ENCODE results near the gene OTUB2. TPM values are rescaled to one million over a fixed set of nuclear protein-coding genes. Genes with fewer than 3 reads are reported as not detected.

Gene OTUB2
- total RNA-seq, 1 donor from 2014 or later, result 1.9 TPM

DNA sequence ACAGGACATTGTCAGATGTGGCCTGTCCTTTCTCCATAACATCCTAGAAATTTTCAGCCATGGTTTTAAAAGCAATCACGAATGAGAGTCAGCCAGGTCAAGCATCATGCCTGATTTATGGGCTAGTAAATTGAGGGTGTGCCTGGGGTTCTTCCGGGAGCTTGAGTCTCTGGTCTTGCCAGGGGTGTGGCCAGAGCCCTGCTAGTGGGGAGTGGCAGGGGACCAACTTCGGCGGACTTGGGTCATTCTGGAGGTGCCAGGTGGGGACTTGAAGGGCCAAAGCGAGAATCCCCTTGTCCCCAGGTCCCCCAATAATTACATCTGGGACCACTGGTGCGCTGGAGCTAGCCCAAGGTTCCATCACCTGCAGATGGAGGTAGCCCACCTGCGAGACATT, 5.7 kb downstream of the OTUB2 start:
- Histone ChIP-seq H3K27me3 (ENCODE audit: low read depth) (no peaks in the 10 kb centered on the region), H3K27ac (no peak overlapping the region), H3K4me1 (peaks cover 9% of the 10 kb centered on the region), H3K9me3 (no peaks in the 10 kb centered on the region), H3K4me3 (no peak overlapping the region), H3K36me3 (no peaks in the 10 kb centered on the region)
- ATAC-seq (no peak), DNase-seq (no peak)
- intact Hi-C loops (cut with DNase I), result no loop called here
- TF ChIP-seq, protein P1, sequence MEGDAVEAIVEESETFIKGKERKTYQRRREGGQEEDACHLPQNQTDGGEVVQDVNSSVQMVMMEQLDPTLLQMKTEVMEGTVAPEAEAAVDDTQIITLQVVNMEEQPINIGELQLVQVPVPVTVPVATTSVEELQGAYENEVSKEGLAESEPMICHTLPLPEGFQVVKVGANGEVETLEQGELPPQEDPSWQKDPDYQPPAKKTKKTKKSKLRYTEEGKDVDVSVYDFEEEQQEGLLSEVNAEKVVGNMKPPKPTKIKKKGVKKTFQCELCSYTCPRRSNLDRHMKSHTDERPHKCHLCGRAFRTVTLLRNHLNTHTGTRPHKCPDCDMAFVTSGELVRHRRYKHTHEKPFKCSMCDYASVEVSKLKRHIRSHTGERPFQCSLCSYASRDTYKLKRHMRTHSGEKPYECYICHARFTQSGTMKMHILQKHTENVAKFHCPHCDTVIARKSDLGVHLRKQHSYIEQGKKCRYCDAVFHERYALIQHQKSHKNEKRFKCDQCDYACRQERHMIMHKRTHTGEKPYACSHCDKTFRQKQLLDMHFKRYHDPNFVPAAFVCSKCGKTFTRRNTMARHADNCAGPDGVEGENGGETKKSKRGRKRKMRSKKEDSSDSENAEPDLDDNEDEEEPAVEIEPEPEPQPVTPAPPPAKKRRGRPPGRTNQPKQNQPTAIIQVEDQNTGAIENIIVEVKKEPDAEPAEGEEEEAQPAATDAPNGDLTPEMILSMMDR (IDR thresholded peaks at IDR 0.05), result no peak

DNA sequence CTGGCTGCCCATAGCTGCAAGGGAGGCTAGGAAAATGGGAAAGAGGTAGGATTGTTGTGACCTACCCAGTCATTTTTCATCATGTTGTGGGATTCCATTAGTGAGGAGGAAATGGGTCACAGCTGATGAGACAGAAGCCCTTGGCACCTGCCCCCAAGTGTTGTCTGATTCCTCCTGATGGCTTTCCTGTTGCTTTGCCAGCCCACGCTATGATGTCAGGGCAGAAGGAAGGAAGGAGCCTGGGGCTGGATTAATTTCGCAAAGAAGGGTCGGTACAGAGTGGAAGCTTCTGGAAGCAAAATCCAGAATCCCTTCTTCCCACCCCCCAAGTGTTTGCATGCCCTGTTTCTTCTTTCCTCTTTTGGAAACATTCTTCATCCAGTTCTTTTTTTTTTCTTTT, 8.7 kb downstream of the OTUB2 start:
- H3K4me1 ChIP-seq, result no peaks in the 10 kb centered on the region
- TF ChIP-seq, protein P1 (IDR thresholded peaks at IDR 0.05), result no peak
- ATAC-seq, result no peak
- H3K4me3 ChIP-seq, result no peak overlapping the region
- no peaks in the 10 kb centered on the region for H3K27me3 ChIP-seq (ENCODE audit: low read depth)
- no peaks in the 10 kb centered on the region for H3K36me3 ChIP-seq
- no peaks in the 10 kb centered on the region for H3K9me3 ChIP-seq
- no peak for DNase-seq
- intact Hi-C loops (cut with DNase I), result no loop called here
- H3K27ac ChIP-seq, result no peak overlapping the region

DNA sequence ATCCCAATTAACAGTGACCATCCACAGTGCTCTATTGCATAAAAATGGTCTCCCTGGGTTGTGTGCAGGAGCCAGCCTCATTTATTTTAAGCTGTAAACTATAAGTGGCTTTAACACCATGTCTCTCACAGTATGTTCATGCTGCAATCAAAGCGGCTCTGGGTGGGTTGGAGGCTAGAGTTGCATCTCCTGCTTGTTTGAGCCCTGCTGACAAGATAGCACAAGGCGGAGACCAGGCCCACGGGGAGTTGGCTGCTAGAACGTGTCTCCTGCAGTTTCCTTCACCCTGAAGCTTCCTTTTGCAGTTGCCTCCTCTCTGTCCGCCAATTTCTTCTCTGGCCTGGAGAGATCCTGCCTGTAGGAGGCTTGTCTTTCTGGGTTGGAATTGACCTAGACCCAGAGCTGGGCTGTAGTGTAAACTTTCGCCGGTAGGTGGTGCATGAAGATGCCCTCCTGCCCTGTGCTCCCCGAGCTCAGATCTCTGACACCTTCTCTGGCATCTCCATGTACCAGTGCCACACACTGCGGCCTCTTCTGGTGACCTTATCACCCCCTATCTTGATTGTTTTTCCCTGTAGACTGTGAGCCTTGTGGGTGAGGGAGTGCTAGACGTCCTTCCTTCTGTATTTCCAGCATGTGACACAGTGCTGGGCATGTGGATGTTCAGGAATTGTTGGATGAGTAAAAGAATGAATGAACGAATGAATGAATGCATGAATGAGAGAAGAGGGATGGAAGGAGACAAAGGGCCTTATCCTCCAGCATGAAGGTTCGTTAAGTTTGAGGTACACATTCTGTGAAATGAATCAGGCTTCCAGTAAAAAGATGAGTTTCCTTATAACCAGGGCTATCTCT, 10.4 kb downstream of the OTUB2 start:
- Histone ChIP-seq H3K9me3 (no peaks in the 10 kb centered on the region), H3K4me1 (peaks cover 2% of the 10 kb centered on the region), H3K27me3 (ENCODE audit: low read depth) (no peaks in the 10 kb centered on the region), H3K36me3 (no peaks in the 10 kb centered on the region), H3K27ac (no peak overlapping the region), H3K4me3 (no peak overlapping the region)
- peak; percentile 86 for ATAC-seq
- DNase-seq, result peak; percentile 71
- TF ChIP-seq, protein P1 (IDR thresholded peaks at IDR 0.05), result peak; percentile 87
- intact Hi-C loops (cut with DNase I), result no loop called here

DNA sequence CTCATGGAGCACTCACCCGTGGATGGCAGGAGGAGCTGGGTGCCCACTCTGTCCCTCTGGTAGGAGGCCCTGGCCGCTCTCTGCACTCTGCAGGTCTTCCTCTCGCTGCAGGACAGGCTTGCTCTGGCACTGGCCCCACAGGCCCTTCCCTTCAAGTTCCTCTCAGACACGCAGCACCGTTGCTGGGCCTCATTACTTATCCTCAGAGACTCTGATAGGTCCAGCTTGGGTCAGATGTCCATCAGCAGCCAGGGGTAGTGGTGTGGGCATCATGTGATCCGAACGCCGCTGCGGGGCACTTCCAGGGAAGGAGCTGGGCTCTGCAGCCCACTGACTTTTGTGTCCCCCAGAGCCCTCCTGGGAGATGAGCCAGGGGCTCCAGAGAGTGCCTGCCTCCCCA, 11.8 kb downstream of the OTUB2 start:
- peaks cover 15% of the 10 kb centered on the region for H3K4me1 ChIP-seq
- no peak overlapping the region for H3K4me3 ChIP-seq
- H3K36me3 ChIP-seq, result no peaks in the 10 kb centered on the region
- no peak overlapping the region for H3K27ac ChIP-seq
- ATAC-seq, result no peak
- H3K9me3 ChIP-seq, result no peaks in the 10 kb centered on the region
- DNase-seq, result no peak
- intact Hi-C loops (cut with DNase I), result no loop called here
- H3K27me3 ChIP-seq (ENCODE audit: low read depth), result no peaks in the 10 kb centered on the region
- TF ChIP-seq, protein P1 (IDR thresholded peaks at IDR 0.05), result no peak

DNA sequence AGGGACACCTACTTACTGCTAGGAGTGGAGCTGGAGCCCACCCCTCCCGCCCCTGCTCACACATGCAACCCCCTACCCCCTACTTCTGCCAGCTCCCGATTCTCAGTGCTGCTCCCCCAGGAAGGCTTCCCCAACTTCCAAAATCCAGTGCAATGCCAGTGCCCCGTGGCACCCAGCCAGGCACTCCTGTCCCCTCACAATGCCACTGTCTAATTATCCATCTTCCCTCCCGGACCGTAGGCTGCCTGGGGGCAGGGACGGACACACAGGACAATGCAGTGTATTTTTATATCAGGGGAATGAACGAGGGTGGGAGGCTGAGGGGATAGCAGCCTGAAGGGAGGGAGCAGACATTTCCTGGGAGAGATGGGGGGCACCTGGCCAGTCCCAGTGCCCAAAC, 12.4 kb downstream of the OTUB2 start:
- Histone ChIP-seq H3K27ac (no peak overlapping the region), H3K4me1 (peaks cover 15% of the 10 kb centered on the region), H3K9me3 (no peaks in the 10 kb centered on the region), H3K36me3 (no peaks in the 10 kb centered on the region), H3K27me3 (ENCODE audit: low read depth) (no peaks in the 10 kb centered on the region), H3K4me3 (no peak overlapping the region)
- ATAC-seq, result no peak
- no peak for DNase-seq
- intact Hi-C loops (cut with DNase I), result no loop called here
- TF ChIP-seq, protein P1 (IDR thresholded peaks at IDR 0.05), result no peak

All from lower lobe of right lung (tissue), 2 donors.